C4-2B (cell line): ENCODE measurements around the gene MDH1B.

Source experiments
- H3K27ac ChIP-seq: fragments of 450-650 bp; 2 replicates; pipeline ENCODE4 v1.5.1; 2017
- ZFX ChIP-seq: fragments of 450-650 bp; IDR thresholded peaks from 2 replicates; pipeline ENCODE4 v1.6.1; 2017
- TF ChIP-seq, protein P1 (sequence below): fragments of 450-650 bp; conservative IDR thresholded peaks from 2 replicates; pipeline ENCODE4 v1.5.1; 2017; ENCODE audit warnings: mild to moderate bottlenecking

Gene MDH1B

DNA sequence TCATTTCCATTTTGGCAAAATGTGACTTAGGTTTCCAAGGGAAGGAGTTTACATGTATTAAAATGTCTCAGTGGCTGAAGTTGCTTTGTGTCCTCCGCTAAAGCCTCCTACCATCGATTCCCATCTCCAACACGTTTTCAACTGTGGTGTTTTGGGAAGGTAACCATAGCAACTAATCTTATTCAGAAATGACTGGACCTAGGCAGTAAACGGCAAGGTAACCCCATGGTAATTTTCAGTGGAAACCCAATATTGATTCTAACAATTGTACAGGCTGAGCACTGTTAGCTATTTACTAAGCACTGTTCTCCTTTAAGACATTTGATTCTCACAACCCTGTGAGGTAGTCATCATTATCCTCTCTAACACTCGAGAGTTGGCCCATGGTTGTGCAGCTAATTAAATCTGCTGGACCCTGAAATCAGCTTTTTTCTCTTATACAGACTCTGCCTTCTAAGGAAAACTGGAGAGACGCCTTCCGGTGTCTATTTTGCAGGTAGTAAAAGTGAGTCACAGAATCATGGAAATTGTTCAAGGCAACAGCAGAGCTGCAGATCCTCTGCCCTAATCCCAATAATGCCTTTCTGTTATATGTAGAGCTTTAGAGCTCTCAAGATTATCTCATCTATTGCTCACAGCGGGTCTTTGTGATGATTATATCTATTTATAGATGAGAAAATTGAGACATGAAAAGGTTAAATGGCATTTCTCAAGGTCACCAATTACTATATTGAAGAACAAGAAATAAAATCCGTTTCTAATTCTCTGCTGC, 36.5 kb upstream of the MDH1B start:
- peak overlapping the region; percentile 29; the same call in 1 of the 2 replicates for H3K27ac ChIP-seq
- no peak for TF ChIP-seq ZFX
- TF ChIP-seq, protein P1, sequence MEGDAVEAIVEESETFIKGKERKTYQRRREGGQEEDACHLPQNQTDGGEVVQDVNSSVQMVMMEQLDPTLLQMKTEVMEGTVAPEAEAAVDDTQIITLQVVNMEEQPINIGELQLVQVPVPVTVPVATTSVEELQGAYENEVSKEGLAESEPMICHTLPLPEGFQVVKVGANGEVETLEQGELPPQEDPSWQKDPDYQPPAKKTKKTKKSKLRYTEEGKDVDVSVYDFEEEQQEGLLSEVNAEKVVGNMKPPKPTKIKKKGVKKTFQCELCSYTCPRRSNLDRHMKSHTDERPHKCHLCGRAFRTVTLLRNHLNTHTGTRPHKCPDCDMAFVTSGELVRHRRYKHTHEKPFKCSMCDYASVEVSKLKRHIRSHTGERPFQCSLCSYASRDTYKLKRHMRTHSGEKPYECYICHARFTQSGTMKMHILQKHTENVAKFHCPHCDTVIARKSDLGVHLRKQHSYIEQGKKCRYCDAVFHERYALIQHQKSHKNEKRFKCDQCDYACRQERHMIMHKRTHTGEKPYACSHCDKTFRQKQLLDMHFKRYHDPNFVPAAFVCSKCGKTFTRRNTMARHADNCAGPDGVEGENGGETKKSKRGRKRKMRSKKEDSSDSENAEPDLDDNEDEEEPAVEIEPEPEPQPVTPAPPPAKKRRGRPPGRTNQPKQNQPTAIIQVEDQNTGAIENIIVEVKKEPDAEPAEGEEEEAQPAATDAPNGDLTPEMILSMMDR: no peak

- peak overlapping the region; percentile 29; the same call in 1 of the 2 replicates for H3K27ac ChIP-seq
- no peak for TF ChIP-seq ZFX
- TF ChIP-seq, protein P1: peak; percentile 79
Measured at GRCh38 chr2:206800506-206801417, 35.6 kb upstream of the MDH1B start.

DNA sequence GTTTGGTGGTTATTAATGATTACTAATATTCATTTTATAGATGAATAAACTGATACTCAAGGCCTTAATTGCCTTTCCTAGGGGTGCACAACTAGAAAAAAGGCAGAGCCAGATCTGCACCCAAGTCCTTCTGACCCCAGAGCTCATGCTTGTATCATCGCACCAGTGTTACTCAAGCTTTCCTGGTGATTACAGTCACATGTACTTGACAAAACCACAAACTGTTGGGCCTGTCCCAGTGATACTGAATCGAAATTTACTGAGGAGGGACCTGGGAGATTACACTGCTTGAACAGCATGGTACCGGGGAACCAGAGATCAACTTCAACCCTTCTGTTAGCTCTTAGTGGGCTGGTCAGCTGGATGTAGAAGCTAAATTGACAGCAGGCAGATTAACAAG, 34.0 kb upstream of the MDH1B start:
- no peak overlapping the region for H3K27ac ChIP-seq
- TF ChIP-seq, protein P1: no peak
- no peak for TF ChIP-seq ZFX

DNA sequence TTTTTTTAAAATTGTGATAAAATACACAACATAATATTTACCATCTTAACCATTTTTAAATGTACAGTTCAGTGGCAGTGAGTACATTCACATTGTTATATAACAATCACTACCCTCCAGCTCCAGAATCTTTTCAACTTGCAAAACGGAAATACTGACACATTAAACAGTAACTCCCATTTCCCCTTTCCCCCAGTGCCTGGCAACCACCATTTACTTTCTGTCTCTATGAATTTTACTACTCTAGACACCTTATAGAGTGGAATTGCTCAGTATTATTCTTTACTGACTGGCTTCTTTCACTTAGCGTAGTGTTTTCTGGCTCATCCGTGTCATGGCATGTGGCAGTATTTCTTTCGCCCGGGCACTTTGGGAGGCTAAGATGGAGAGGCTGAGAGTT, 32.9 kb upstream of the MDH1B start:
- TF ChIP-seq, protein P1: no peak
- TF ChIP-seq ZFX: no peak
- H3K27ac ChIP-seq: no peak overlapping the region

DNA sequence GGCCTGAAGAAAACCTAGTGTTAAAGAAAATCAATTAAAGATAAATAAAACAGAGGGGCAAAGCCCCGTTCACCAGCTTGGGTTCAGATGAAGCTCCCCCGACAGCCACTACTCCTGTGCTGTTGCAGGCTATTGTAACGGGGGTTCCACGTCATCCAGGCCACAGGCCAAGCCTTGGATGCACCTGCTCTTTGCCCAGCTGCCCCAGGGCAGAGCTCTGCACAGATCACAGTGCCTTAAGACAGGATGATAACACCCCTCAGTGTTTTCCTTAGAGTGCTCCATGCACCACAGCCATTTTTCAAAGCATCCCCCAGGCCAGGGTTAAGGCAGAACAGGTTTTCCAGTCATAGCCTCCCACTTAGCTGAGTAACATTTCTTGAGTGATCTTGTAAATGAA, 32.2 kb upstream of the MDH1B start:
- no peak for TF ChIP-seq ZFX
- TF ChIP-seq, protein P1: no peak
- H3K27ac ChIP-seq: no peak overlapping the region

DNA sequence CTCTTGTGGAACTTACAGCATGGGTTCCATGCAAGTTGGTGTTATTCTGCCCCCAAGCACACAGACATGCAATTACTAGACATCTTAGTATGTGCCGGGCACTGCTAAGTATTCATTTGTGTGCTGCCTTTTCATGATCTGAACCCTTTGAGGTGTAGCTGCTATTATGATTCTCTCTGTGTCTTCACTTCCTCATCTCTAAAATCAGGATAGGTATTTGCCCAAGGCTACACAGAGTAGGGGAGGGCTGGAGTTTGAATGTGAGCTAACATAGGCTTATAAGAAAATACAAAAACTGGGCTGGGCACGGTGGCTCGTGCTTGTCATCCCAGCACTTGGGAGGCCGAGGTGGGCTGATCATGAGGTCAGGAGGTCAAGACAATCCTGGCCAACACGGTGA, 27.5 kb upstream of the MDH1B start:
- no peak overlapping the region for H3K27ac ChIP-seq
- TF ChIP-seq, protein P1: no peak
- no peak for TF ChIP-seq ZFX

DNA sequence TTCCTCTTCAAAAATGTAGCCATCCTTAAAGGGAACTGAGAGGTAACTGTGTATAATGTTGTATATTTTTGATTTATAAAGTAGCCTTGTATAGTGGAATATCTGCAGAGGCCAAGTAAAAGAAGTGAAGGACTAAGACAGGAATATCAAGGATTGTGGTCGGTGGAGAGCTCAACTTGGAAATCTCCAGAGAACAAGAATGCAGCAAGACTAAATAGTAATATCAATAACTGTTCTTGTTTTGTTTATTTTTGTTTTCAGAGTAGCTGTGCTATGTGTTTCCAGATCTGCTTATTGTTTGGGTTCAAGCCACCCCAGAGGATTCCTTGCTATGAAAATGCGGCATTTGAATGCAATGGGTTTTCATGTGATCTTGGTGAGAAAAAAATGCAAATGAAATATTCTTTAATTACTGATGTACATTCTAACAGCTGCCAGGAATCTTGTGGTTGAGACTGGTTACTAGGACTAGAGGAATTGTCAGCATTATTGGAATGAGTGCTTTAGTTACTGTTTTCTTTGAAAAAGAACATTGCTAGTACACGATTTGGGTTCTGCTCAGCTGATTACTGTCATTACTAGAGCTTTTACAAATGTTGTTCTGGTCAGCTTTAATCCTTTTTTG, 25.3 kb upstream of the MDH1B start:
- no peak overlapping the region for H3K27ac ChIP-seq
- TF ChIP-seq, protein P1: no peak
- TF ChIP-seq ZFX: no peak
